ENCODE data around the gene IFITM1.
"Not testable (repeated sequence)": the region's sequence is repeated elsewhere in the genome, so short reads cannot be mapped to it uniquely, and the experiment has no call there.

The IFITM1 gene

GRCh38 chr11:313787-314553 is at the start of gene IFITM1:
TSS of gene IFITM1 (plus strand) at chr11:314040. CDS start at chr11:314171, 131 bp downstream.
- Histone ChIP-seq H3K9ac (ENCODE audit: low read depth in 1 of 2, low read length in 2 of 2) (peak within 1 kb of the TSS; percentile 69 to 90), H3K4me3 (ENCODE audit: low read depth in 1 of 2, low read length in 2 of 2) (peak within 1 kb of the TSS; percentile 71 to 74), H3K27me3 (ENCODE audit: control insufficient read depth in 1 of 2, insufficient read depth in 2 of 2, low read length in 2 of 2) (peaks cover 0 to 4% of the 10 kb centered on the region in 2 donors), H3K36me3 (ENCODE audit: control insufficient read depth in 1 of 2, insufficient read depth in 2 of 2, low read length in 2 of 2) (no peaks in the 10 kb centered on the region), H3K27ac (ENCODE audit: low read depth, low read length) (peak within 1 kb of the TSS; percentile 65), H3K9me3 (ENCODE audit: control insufficient read depth in 1 of 2, low read length in 2 of 2) (no peaks in the 10 kb centered on the region), H3K4me1 (ENCODE audit: control insufficient read depth in 1 of 2, insufficient read depth in 2 of 2, low read length in 2 of 2) (peaks cover 33 to 65% of the 10 kb centered on the region in 2 donors)

- H3K9me3 ChIP-seq (ENCODE audit: control insufficient read depth in 1 of 2, low read length in 2 of 2), result no peaks in the 10 kb centered on the region
- peaks cover 20 to 21% of the 10 kb centered on the region in 2 donors for H3K4me1 ChIP-seq (ENCODE audit: control insufficient read depth in 1 of 2, insufficient read depth in 2 of 2, low read length in 2 of 2)
- H3K27me3 ChIP-seq (ENCODE audit: control insufficient read depth in 1 of 2, insufficient read depth in 2 of 2, low read length in 2 of 2), result no peaks in the 10 kb centered on the region
- no peak overlapping the region for H3K9ac ChIP-seq (ENCODE audit: low read depth in 1 of 2, low read length in 2 of 2)
- no peak overlapping the region for H3K27ac ChIP-seq (ENCODE audit: low read depth, low read length)
- no peaks in the 10 kb centered on the region for H3K36me3 ChIP-seq (ENCODE audit: control insufficient read depth in 1 of 2, insufficient read depth in 2 of 2, low read length in 2 of 2)
- peak overlapping the region in 1 of 2 donors; percentile 14 for H3K4me3 ChIP-seq (ENCODE audit: low read depth in 1 of 2, low read length in 2 of 2)
Observed at GRCh38 chr11:266676-267439, 47.0 kb upstream of the IFITM1 start.

GRCh38 chr11:267491-267994 is 46.3 kb upstream of the IFITM1 start:
- Histone ChIP-seq H3K27me3 (ENCODE audit: control insufficient read depth in 1 of 2, insufficient read depth in 2 of 2, low read length in 2 of 2) (no peaks in the 10 kb centered on the region), H3K4me1 (ENCODE audit: control insufficient read depth in 1 of 2, insufficient read depth in 2 of 2, low read length in 2 of 2) (peaks cover 26 to 27% of the 10 kb centered on the region in 2 donors), H3K9ac (ENCODE audit: low read depth in 1 of 2, low read length in 2 of 2) (peak overlapping the region; percentile 73 to 94), H3K4me3 (ENCODE audit: low read depth in 1 of 2, low read length in 2 of 2) (peak overlapping the region; percentile 73 to 77), H3K27ac (ENCODE audit: low read depth, low read length) (peak overlapping the region; percentile 83), H3K9me3 (ENCODE audit: control insufficient read depth in 1 of 2, low read length in 2 of 2) (no peaks in the 10 kb centered on the region), H3K36me3 (ENCODE audit: control insufficient read depth in 1 of 2, insufficient read depth in 2 of 2, low read length in 2 of 2) (no peaks in the 10 kb centered on the region)

- Histone ChIP-seq H3K9ac (ENCODE audit: low read depth in 1 of 2, low read length in 2 of 2) (peak overlapping the region; percentile 73 to 94), H3K27ac (ENCODE audit: low read depth, low read length) (peak overlapping the region; percentile 69), H3K4me3 (ENCODE audit: low read depth in 1 of 2, low read length in 2 of 2) (peak overlapping the region; percentile 73 to 77), H3K4me1 (ENCODE audit: control insufficient read depth in 1 of 2, insufficient read depth in 2 of 2, low read length in 2 of 2) (peaks cover 32 to 34% of the 10 kb centered on the region in 2 donors)
- H3K27me3 ChIP-seq (ENCODE audit: control insufficient read depth in 1 of 2, insufficient read depth in 2 of 2, low read length in 2 of 2); H3K9me3 ChIP-seq (ENCODE audit: control insufficient read depth in 1 of 2, low read length in 2 of 2); H3K36me3 ChIP-seq (ENCODE audit: control insufficient read depth in 1 of 2, insufficient read depth in 2 of 2, low read length in 2 of 2): not testable (repeated sequence)
Observed at GRCh38 chr11:268716-269145, 45.1 kb upstream of the IFITM1 start.

GRCh38 chr11:269146-269890 is 44.5 kb upstream of the IFITM1 start:
- Histone ChIP-seq H3K27ac (ENCODE audit: low read depth, low read length) (peak overlapping the region; percentile 69), H3K27me3 (ENCODE audit: control insufficient read depth in 1 of 2, insufficient read depth in 2 of 2, low read length in 2 of 2) (no peaks in the 10 kb centered on the region), H3K9ac (ENCODE audit: low read depth in 1 of 2, low read length in 2 of 2) (peak overlapping the region; percentile 73 to 94), H3K9me3 (ENCODE audit: control insufficient read depth in 1 of 2, low read length in 2 of 2) (no peaks in the 10 kb centered on the region), H3K36me3 (ENCODE audit: control insufficient read depth in 1 of 2, insufficient read depth in 2 of 2, low read length in 2 of 2) (no peaks in the 10 kb centered on the region), H3K4me1 (ENCODE audit: control insufficient read depth in 1 of 2, insufficient read depth in 2 of 2, low read length in 2 of 2) (peaks cover 32 to 34% of the 10 kb centered on the region in 2 donors), H3K4me3 (ENCODE audit: low read depth in 1 of 2, low read length in 2 of 2) (peak overlapping the region; percentile 73 to 77)

GRCh38 chr11:270451-271318 is 43.2 kb upstream of the IFITM1 start:
- H3K4me1 ChIP-seq (ENCODE audit: control insufficient read depth in 1 of 2, insufficient read depth in 2 of 2, low read length in 2 of 2), result peaks cover 32 to 34% of the 10 kb centered on the region in 2 donors
- no peaks in the 10 kb centered on the region for H3K9me3 ChIP-seq (ENCODE audit: control insufficient read depth in 1 of 2, low read length in 2 of 2)
- H3K9ac ChIP-seq (ENCODE audit: low read depth in 1 of 2, low read length in 2 of 2), result peak overlapping the region; percentile 59 to 67
- no peaks in the 10 kb centered on the region for H3K27me3 ChIP-seq (ENCODE audit: control insufficient read depth in 1 of 2, insufficient read depth in 2 of 2, low read length in 2 of 2)
- H3K4me3 ChIP-seq (ENCODE audit: low read depth in 1 of 2, low read length in 2 of 2), result peak overlapping the region; percentile 24 to 35
- peak overlapping the region; percentile 84 for H3K27ac ChIP-seq (ENCODE audit: low read depth, low read length)
- no peaks in the 10 kb centered on the region for H3K36me3 ChIP-seq (ENCODE audit: control insufficient read depth in 1 of 2, insufficient read depth in 2 of 2, low read length in 2 of 2)

GRCh38 chr11:271319-271715 is 42.5 kb upstream of the IFITM1 start:
- H3K36me3 ChIP-seq (ENCODE audit: control insufficient read depth in 1 of 2, insufficient read depth in 2 of 2, low read length in 2 of 2), result peaks cover 0 to under 1% of the 10 kb centered on the region in 2 donors
- H3K4me3 ChIP-seq (ENCODE audit: low read depth in 1 of 2, low read length in 2 of 2), result peak overlapping the region; percentile 16 to 35
- H3K9ac ChIP-seq (ENCODE audit: low read depth in 1 of 2, low read length in 2 of 2), result peak overlapping the region; percentile 59 to 67
- H3K27me3 ChIP-seq (ENCODE audit: control insufficient read depth in 1 of 2, insufficient read depth in 2 of 2, low read length in 2 of 2), result no peaks in the 10 kb centered on the region
- H3K4me1 ChIP-seq (ENCODE audit: control insufficient read depth in 1 of 2, insufficient read depth in 2 of 2, low read length in 2 of 2), result peaks cover 32 to 34% of the 10 kb centered on the region in 2 donors
- peak overlapping the region; percentile 84 for H3K27ac ChIP-seq (ENCODE audit: low read depth, low read length)
- H3K9me3 ChIP-seq (ENCODE audit: control insufficient read depth in 1 of 2, low read length in 2 of 2), result peaks cover 0 to 4% of the 10 kb centered on the region in 2 donors

- H3K9ac ChIP-seq (ENCODE audit: low read depth in 1 of 2, low read length in 2 of 2), result peak overlapping the region; percentile 59 to 63
- peaks cover 32 to 34% of the 10 kb centered on the region in 2 donors for H3K4me1 ChIP-seq (ENCODE audit: control insufficient read depth in 1 of 2, insufficient read depth in 2 of 2, low read length in 2 of 2)
- peak overlapping the region; percentile 86 for H3K27ac ChIP-seq (ENCODE audit: low read depth, low read length)
- peaks cover 0 to 4% of the 10 kb centered on the region in 2 donors for H3K36me3 ChIP-seq (ENCODE audit: control insufficient read depth in 1 of 2, insufficient read depth in 2 of 2, low read length in 2 of 2)
- no peaks in the 10 kb centered on the region for H3K27me3 ChIP-seq (ENCODE audit: control insufficient read depth in 1 of 2, insufficient read depth in 2 of 2, low read length in 2 of 2)
- H3K4me3 ChIP-seq (ENCODE audit: low read depth in 1 of 2, low read length in 2 of 2), result peak overlapping the region; percentile 13 to 34
- peaks cover 0 to 6% of the 10 kb centered on the region in 2 donors for H3K9me3 ChIP-seq (ENCODE audit: control insufficient read depth in 1 of 2, low read length in 2 of 2)
Observed at GRCh38 chr11:272195-272930, 41.5 kb upstream of the IFITM1 start.

- Histone ChIP-seq H3K9ac (ENCODE audit: low read depth in 1 of 2, low read length in 2 of 2) (peak overlapping the region; percentile 13 to 59), H3K27me3 (ENCODE audit: control insufficient read depth in 1 of 2, insufficient read depth in 2 of 2, low read length in 2 of 2) (no peaks in the 10 kb centered on the region), H3K27ac (ENCODE audit: low read depth, low read length) (peak overlapping the region; percentile 86), H3K4me3 (ENCODE audit: low read depth in 1 of 2, low read length in 2 of 2) (no peak overlapping the region), H3K9me3 (ENCODE audit: control insufficient read depth in 1 of 2, low read length in 2 of 2) (peaks cover 0 to 6% of the 10 kb centered on the region in 2 donors), H3K4me1 (ENCODE audit: control insufficient read depth in 1 of 2, insufficient read depth in 2 of 2, low read length in 2 of 2) (peaks cover 32 to 34% of the 10 kb centered on the region in 2 donors), H3K36me3 (ENCODE audit: control insufficient read depth in 1 of 2, insufficient read depth in 2 of 2, low read length in 2 of 2) (peaks cover 0 to 4% of the 10 kb centered on the region in 2 donors)
Observed at GRCh38 chr11:272931-273198, 41.0 kb upstream of the IFITM1 start.
